ENCODE measurements around the gene CREBL2. TPM values are rescaled to one million over a fixed set of nuclear protein-coding genes. Genes with fewer than 3 reads are reported as not detected.

Gene CREBL2
- total RNA-seq, 2 experiments from 2014 or later = 13.2 to 14.3 TPM

- H3K27ac Mint-ChIP-seq = peak overlapping the region; percentile 18
- DNase-seq = no peak
- ChIA-PET POLR2A (interaction anchor here (0.6 to 6.8 kb wide), 5 partner anchors 23 to 335 kb away, joined by 3 to 258 read pairs (median 3); partner anchors contain the start of gene CDKN1B), CTCF (interaction anchor here (1.0 to 2.7 kb wide), 3 partner anchors 44 to 316 kb away, joined by 3 to 7 read pairs (median 4); partner anchors contain the start of gene DDX47)
- H3K4me1 Mint-ChIP-seq (ENCODE audit: low read depth) = peaks cover 59% of the 10 kb centered on the region
- H3K9me3 Mint-ChIP-seq (ENCODE audit: insufficient read depth) = no peaks in the 10 kb centered on the region
- ATAC-seq = no peak
- H3K27me3 Mint-ChIP-seq (ENCODE audit: low read depth) = no peaks in the 10 kb centered on the region
- H3K36me3 Mint-ChIP-seq (ENCODE audit: low read depth) = peaks cover 39% of the 10 kb centered on the region
- no peak overlapping the region for H3K4me3 Mint-ChIP-seq
Observed at GRCh38 chr12:12693111-12693671, 81.5 kb downstream of the CREBL2 start.

Other genes starting within 250 kb of the CREBL2 start
- 10 to 100 TPM; 17.4 to 19.0 TPM for gene DUSP16, start 49.0 kb upstream of the CREBL2 start, total RNA-seq
- gene GPR19, start 84.3 kb downstream of the CREBL2 start, total RNA-seq = 10 to 100 TPM in 1 of 2 experiments, 1 to 10 TPM in 1; 7.9 to 11.0 TPM
- gene CDKN1B, start 105.5 kb downstream of the CREBL2 start, total RNA-seq = 10 to 100 TPM; 90.5 to 96.7 TPM
- 10 to 100 TPM; 11.0 to 11.1 TPM for gene APOLD1, start 173.8 kb downstream of the CREBL2 start, total RNA-seq
- gene DDX47, start 201.5 kb downstream of the CREBL2 start, total RNA-seq = 10 to 100 TPM; 56.8 to 57.8 TPM